ENCODE measurements around the gene TGFA. TPM values are rescaled to one million over a fixed set of nuclear protein-coding genes. Genes with fewer than 3 reads are reported as not detected.

The TGFA gene
- not detected in 2 replicates for total RNA-seq

GRCh38 chr2:70553584-70554337, at the start of gene TGFA:
TSS of gene TGFA (minus strand) at chr2:70553826. CDS start at chr2:70553767, 59 bp downstream.

Other genes starting within 250 kb of the TGFA start
- not detected in 2 replicates for gene ADD2, start 214.4 kb upstream of the TGFA start, total RNA-seq
- gene FIGLA, start 236.8 kb upstream of the TGFA start, total RNA-seq, result not detected in 2 replicates